Panc1 (cell line): ENCODE results near the gene NACAD.

Experiments used
- CTCF ChIP-seq: fragments of 450-650 bp; IDR thresholded peaks from 2 replicates; pipeline ENCODE4 v1.5.1; 2017; ENCODE audit warnings: mild to moderate bottlenecking
- POLR2AphosphoS5 ChIP-seq: IDR thresholded peaks from 2 replicates; pipeline ENCODE4 v1.6.1; 2012; ENCODE audit warnings: mild to moderate bottlenecking, low read depth, low read length, moderate library complexity
- REST ChIP-seq, 2 experiments: IDR thresholded peaks; 2 replicates each; pipeline ENCODE4 v1.6.1; 2011 to 2012; ENCODE audit warnings: low read depth in 2 of 2, control low read depth in 1 of 2, low read length in 1 of 2, mild to moderate bottlenecking in 1 of 2, moderate library complexity in 1 of 2; ENCODE audit not compliant: insufficient read depth in 1 of 2
- TCF7L2 ChIP-seq: IDR thresholded peaks from 2 replicates; pipeline ENCODE4 v1.6.1; 2011; ENCODE audit warnings: mild to moderate bottlenecking, low read depth, low read length, inconsistent platforms

GRCh38 chr7:45133352-45133751, 44.6 kb upstream of the NACAD start:
- TF ChIP-seq CTCF (no peak), POLR2AphosphoS5 (no peak), REST (IDR thresholded peaks at IDR 0.05; ENCODE audit: insufficient read depth in 1 of 2, low read depth in 2 of 2, low read length in 1 of 2) (no peak), TCF7L2 (no peak)
